ENCODE results near the gene KDM4C. TPM values are rescaled to one million over a fixed set of nuclear protein-coding genes. Genes with fewer than 3 reads are reported as not detected.

KDM4C gene
- total RNA-seq, 1 experiment from 2014 or later = 16.2 TPM

GRCh38 chr9:6779417-6780241 is 21.9 kb downstream of the KDM4C start:
- CTCF ChIA-PET = no interaction called here

DNA sequence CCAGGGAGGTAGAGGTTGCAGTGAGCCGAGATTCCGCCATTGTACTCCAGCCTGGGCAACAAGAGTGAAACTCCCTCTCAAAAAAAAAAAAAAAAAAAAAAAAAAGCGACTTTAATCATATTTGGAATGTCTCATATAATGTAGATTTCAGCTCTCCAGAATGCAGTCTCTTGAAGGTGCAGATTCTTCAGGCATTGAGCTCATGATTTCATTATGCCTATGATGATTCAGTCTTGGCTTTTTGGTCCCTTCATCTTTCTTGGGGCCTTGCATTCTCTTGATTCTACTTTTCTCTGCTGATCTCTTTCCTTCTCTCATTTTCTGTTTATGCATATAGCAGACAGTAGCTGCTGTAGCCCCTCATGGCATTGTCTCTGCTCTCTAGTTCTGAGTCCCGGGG is 22.9 kb downstream of the KDM4C start:
- Mint-ChIP-seq H3K27me3 (ENCODE audit: unreplicated experiment) (no peaks in the 10 kb centered on the region), H3K4me3 (ENCODE audit: low read depth, unreplicated experiment) (no peak overlapping the region), H3K4me1 (ENCODE audit: low read depth, unreplicated experiment) (peaks cover 46% of the 10 kb centered on the region), H3K27ac (ENCODE audit: unreplicated experiment) (no peak overlapping the region), H3K36me3 (ENCODE audit: insufficient read depth, unreplicated experiment) (no peaks in the 10 kb centered on the region), H3K9me3 (ENCODE audit: low read depth, unreplicated experiment) (no peaks in the 10 kb centered on the region)
- intact Hi-C loops (cut with micrococcal nuclease; ENCODE audit: unreplicated experiment) = no loop called here
- DNase-seq = no peak
- CTCF ChIA-PET = no interaction called here
- no TSS peak for BruUV-seq (replicated peaks)
- TF ChIP-seq, protein P1, sequence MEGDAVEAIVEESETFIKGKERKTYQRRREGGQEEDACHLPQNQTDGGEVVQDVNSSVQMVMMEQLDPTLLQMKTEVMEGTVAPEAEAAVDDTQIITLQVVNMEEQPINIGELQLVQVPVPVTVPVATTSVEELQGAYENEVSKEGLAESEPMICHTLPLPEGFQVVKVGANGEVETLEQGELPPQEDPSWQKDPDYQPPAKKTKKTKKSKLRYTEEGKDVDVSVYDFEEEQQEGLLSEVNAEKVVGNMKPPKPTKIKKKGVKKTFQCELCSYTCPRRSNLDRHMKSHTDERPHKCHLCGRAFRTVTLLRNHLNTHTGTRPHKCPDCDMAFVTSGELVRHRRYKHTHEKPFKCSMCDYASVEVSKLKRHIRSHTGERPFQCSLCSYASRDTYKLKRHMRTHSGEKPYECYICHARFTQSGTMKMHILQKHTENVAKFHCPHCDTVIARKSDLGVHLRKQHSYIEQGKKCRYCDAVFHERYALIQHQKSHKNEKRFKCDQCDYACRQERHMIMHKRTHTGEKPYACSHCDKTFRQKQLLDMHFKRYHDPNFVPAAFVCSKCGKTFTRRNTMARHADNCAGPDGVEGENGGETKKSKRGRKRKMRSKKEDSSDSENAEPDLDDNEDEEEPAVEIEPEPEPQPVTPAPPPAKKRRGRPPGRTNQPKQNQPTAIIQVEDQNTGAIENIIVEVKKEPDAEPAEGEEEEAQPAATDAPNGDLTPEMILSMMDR (IDR thresholded peaks at IDR 0.05; ENCODE audit: unreplicated experiment) = no peak

More at GRCh38 chr9:6779417-6780241, 21.9 kb downstream of the KDM4C start:
- no peak for DNase-seq
- H3K4me1 Mint-ChIP-seq (ENCODE audit: low read depth, unreplicated experiment) = peaks cover 46% of the 10 kb centered on the region
- intact Hi-C loops (cut with micrococcal nuclease; ENCODE audit: unreplicated experiment) = no loop called here
- H3K9me3 Mint-ChIP-seq (ENCODE audit: low read depth, unreplicated experiment) = no peaks in the 10 kb centered on the region
- H3K4me3 Mint-ChIP-seq (ENCODE audit: low read depth, unreplicated experiment) = no peak overlapping the region
- TF ChIP-seq, protein P1 (IDR thresholded peaks at IDR 0.05; ENCODE audit: unreplicated experiment) = no peak
- no peaks in the 10 kb centered on the region for H3K27me3 Mint-ChIP-seq (ENCODE audit: unreplicated experiment)
- H3K27ac Mint-ChIP-seq (ENCODE audit: unreplicated experiment) = no peak overlapping the region
- BruUV-seq (replicated peaks) = no TSS peak
- no peaks in the 10 kb centered on the region for H3K36me3 Mint-ChIP-seq (ENCODE audit: insufficient read depth, unreplicated experiment)

DNA sequence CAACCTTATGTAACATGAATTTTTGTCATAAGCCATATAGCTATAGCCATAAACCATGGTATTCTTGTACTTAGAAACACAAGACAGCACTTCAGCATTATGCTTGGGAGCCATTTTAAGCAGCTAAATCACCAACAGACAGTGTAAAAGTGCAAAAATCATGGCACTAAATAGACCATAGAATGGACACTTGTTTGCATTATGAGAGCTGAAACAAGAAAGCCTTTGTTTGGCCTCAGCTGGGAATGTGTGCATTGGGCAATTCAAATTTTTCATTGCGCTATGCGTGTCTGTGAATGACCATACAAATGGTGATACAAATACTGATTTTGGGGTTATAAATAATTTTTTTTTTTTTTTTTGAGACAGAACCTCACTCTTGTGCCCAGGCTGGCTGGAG is 23.7 kb downstream of the KDM4C start:
- no peaks in the 10 kb centered on the region for H3K27me3 Mint-ChIP-seq (ENCODE audit: unreplicated experiment)
- H3K9me3 Mint-ChIP-seq (ENCODE audit: low read depth, unreplicated experiment) = no peaks in the 10 kb centered on the region
- no peak for DNase-seq
- no TSS peak for BruUV-seq (replicated peaks)
- no peak overlapping the region for H3K4me3 Mint-ChIP-seq (ENCODE audit: low read depth, unreplicated experiment)
- no peak overlapping the region for H3K27ac Mint-ChIP-seq (ENCODE audit: unreplicated experiment)
- no peaks in the 10 kb centered on the region for H3K36me3 Mint-ChIP-seq (ENCODE audit: insufficient read depth, unreplicated experiment)
- CTCF ChIA-PET = no interaction called here
- intact Hi-C loops (cut with micrococcal nuclease; ENCODE audit: unreplicated experiment) = no loop called here
- TF ChIP-seq, protein P1 (IDR thresholded peaks at IDR 0.05; ENCODE audit: unreplicated experiment) = no peak
- H3K4me1 Mint-ChIP-seq (ENCODE audit: low read depth, unreplicated experiment) = peaks cover 46% of the 10 kb centered on the region

GRCh38 chr9:6782345-6782744 is 24.6 kb downstream of the KDM4C start:
- TF ChIP-seq, protein P1 (IDR thresholded peaks at IDR 0.05; ENCODE audit: unreplicated experiment) = no peak
- CTCF ChIA-PET = no interaction called here
- H3K4me3 Mint-ChIP-seq (ENCODE audit: low read depth, unreplicated experiment) = no peak overlapping the region

More at GRCh38 chr9:6782345-6782744, 24.6 kb downstream of the KDM4C start:
- H3K9me3 Mint-ChIP-seq (ENCODE audit: low read depth, unreplicated experiment) = no peaks in the 10 kb centered on the region
- intact Hi-C loops (cut with micrococcal nuclease; ENCODE audit: unreplicated experiment) = no loop called here
- no TSS peak for BruUV-seq (replicated peaks)
- DNase-seq = no peak
- H3K27me3 Mint-ChIP-seq (ENCODE audit: unreplicated experiment) = no peaks in the 10 kb centered on the region
- peaks cover 48% of the 10 kb centered on the region for H3K4me1 Mint-ChIP-seq (ENCODE audit: low read depth, unreplicated experiment)
- no peaks in the 10 kb centered on the region for H3K36me3 Mint-ChIP-seq (ENCODE audit: insufficient read depth, unreplicated experiment)
- H3K27ac Mint-ChIP-seq (ENCODE audit: unreplicated experiment) = no peak overlapping the region
